AG10803 (cell line): Measurements from ENCODE around the gene RENBP.

Experiments used
- DNase-seq: peaks from one replicate; pipeline ENCODE4 v3.0.0; 2010; ENCODE audit warnings: low read depth
- H3K4me3 ChIP-seq: 2 replicates; pipeline ENCODE4 v1.5.1; 2011; ENCODE audit warnings: mild to moderate bottlenecking, low read length, control low read depth
- TF ChIP-seq, protein P1 (sequence below): conservative IDR thresholded peaks from 2 replicates; pipeline ENCODE4 v1.5.1; 2011; ENCODE audit warnings: mild to moderate bottlenecking, low read length, control low read depth, inconsistent platforms

The RENBP gene

DNA sequence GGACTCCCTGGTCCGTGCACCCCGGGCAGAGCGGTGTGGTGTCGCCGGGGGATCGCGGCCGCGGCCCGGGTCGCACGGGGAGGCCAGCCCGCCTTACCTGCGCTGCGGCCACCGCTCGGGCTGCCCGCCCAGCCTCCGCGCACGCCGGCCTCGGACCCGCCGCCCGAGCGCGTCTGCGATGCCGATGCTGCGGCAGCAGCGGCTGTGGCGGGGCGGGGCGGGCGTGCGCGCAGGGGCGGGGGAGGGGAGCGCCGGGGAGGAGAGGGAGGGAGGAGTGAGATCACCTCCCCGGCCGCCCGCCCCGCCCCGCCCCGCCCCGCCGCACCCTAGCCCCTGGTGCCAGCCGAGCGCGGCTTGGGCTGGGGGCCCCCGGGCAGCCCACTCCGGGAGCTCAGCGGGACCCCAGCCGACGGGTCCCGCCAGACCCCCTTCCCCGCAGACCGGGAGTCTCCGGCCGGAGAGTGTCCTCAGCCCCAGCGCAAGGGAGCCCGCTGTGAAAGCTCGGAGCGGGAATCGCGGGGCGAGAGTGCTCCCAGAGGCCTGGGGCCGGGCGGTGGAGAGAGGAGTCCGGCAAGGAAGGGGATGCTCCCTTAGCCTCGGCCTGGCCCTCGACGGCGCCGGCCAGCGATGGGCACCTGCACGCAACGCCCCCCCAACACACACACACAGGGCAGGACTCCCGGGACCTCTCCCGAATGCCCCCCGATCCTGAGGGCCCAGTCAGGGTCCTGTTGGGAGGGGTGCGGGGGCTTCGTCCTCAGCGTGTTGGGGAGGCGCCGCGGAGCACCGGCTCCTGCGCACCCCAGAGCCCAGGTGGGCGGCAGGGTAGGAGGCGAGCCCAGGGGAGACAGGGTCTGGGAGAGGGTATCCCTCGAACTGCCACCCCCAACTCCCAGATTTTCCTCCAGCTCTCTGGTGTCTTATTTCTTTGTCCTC lies 58.2 kb downstream of the RENBP start, which contains the start of gene L1CAM:
L1CAM (minus strand) TSS at position 206 of the 936 bp plus-strand sequence. CDS start 10,337 bp downstream, outside the sequence.
- TF ChIP-seq, protein P1, sequence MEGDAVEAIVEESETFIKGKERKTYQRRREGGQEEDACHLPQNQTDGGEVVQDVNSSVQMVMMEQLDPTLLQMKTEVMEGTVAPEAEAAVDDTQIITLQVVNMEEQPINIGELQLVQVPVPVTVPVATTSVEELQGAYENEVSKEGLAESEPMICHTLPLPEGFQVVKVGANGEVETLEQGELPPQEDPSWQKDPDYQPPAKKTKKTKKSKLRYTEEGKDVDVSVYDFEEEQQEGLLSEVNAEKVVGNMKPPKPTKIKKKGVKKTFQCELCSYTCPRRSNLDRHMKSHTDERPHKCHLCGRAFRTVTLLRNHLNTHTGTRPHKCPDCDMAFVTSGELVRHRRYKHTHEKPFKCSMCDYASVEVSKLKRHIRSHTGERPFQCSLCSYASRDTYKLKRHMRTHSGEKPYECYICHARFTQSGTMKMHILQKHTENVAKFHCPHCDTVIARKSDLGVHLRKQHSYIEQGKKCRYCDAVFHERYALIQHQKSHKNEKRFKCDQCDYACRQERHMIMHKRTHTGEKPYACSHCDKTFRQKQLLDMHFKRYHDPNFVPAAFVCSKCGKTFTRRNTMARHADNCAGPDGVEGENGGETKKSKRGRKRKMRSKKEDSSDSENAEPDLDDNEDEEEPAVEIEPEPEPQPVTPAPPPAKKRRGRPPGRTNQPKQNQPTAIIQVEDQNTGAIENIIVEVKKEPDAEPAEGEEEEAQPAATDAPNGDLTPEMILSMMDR: no peak
- DNase-seq: no peak
- no peak within 1 kb of the TSS for H3K4me3 ChIP-seq
